ENCODE measurements around the gene KDM3A.
A peak's percentile ranks its signal among the peaks of the same experiment; 100 is the strongest.

Gene KDM3A

GRCh38 chr2:86433137-86433536 lies 8.0 kb upstream of the KDM3A start:
- no peak for DNase-seq

DNA sequence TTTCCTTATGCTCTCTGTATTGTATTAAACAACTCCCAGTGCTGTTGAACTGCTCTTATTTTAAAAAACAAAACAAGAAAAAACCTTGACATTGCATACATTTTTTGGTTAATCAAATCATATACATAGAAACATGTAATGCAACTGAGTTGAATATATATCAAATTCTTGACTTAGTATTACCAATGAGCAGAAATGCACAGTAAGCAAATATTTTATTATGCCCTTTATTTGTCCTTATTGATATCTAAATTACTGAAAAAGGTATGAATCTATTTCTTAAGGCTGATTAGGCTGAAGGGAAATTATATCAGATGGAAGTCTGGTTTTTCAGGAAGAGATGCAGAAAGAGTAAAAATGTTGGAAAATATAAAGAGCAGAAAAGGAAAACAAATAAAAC lies 6.9 kb upstream of the KDM3A start:
- no peak for DNase-seq

DNA sequence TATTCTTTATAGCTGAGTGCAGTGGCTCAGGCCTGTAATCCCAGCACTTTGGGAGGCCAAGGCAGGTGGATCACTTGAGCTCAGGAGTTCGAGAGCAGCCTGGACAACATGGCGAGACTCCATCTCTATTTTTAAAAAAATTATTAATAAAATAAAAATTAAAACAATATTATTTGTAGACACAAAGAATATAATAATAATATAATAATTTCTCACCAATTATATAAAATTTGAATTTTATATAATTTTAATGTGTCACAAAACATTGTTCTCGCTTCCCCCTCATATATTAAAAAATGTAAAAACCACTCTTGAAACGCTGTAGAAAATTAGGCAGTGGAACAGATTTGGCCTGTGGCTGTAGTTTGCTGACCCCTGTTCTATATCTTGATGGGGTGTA lies 5.6 kb upstream of the KDM3A start:
- DNase-seq: no peak

GRCh38 chr2:86436328-86436727 lies 4.8 kb upstream of the KDM3A start:
- DNase-seq: no peak

- DNase-seq: no peak
Measured at GRCh38 chr2:86439879-86440630, 1.1 kb upstream of the KDM3A start.

- peak in 1 of 2 experiments; percentile 28 for DNase-seq
Measured at GRCh38 chr2:86441392-86441881, 266 bp downstream of the KDM3A start.

DNA sequence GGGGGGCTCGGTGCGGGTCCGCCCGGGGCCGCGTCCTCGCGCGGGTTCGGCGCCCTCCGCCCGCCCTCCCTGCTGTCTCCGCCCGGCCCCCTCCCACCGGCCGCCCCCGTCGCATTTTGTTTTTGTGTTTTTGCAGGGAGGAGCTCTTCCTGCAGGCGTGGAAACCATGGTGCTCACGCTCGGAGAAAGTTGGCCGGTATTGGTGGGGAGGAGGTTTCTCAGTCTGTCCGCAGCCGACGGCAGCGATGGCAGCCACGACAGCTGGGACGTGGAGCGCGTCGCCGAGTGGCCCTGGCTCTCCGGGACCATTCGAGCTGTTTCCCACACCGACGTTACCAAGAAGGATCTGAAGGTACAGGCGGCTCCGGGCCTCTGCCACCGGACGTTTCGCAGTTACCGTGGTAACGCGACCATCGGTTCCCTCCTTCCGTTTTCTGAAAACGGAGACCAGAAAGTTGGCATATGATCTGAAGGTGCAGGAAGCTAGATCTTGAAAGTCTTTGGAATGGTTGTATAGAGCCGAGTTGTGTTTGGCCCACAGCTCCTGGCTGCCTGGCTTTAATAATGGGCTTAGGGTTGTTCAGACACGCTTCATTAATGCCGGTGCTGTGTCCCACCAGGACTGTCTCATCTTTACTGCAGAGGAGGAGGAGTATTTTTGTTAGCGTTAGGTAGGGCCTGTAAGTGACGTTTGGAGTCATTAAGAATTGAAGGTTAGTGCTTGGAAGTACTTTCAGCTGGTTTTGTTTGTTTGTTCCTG lies 891 bp downstream of the KDM3A start:
- peak in 1 of 2 experiments; percentile 40 for DNase-seq

- DNase-seq: peak; percentile 72 to 84
Measured at GRCh38 chr2:86442642-86443005, 1.5 kb downstream of the KDM3A start.

GRCh38 chr2:86443631-86444350 lies 2.6 kb downstream of the KDM3A start:
- DNase-seq: no peak

GRCh38 chr2:86445436-86445835 lies 4.3 kb downstream of the KDM3A start:
- DNase-seq: no peak

GRCh38 chr2:86446060-86446459 lies 4.9 kb downstream of the KDM3A start:
- DNase-seq: no peak

- peak; percentile 79 to 90 for DNase-seq
Measured at GRCh38 chr2:86453836-86454235, 12.7 kb downstream of the KDM3A start.

DNA sequence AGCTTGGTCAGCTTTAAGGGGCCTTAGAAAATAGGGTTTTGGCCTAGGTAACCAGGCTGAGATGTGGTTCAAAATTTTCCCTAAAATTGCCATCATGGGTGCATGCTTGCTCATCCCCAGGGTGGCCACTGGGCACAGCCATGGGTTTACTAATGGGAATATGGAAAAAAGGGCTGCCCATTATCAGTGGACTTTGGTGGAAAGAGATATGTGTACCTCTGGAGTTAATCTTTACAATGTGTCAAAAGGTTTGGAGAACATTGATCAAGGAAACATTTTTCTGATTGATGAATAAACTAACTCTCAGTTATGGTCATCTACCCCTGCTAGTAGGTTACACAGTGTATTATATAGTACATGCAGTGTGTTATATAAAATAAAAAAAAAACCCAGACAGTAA lies 13.1 kb downstream of the KDM3A start:
- no peak for DNase-seq

DNA sequence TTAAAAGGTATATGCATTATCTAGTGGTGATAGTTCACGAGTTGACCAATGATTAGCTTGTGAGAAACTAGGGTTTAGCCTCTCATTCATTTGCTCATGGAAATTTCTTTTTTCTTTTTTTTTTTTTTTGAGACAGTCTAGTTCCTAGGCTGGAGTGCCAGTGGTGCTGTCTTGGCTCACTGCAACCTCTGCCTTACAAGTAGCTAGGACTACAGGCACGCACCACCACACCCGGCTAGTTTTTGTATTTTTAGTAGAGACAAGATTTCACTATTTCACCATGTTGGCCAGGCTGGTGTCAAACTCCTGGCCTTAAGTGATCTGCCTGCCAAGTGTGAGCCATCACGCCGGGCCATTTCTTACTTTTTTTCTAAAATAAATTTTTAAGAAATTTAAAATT lies 14.0 kb downstream of the KDM3A start:
- no peak for DNase-seq

DNA sequence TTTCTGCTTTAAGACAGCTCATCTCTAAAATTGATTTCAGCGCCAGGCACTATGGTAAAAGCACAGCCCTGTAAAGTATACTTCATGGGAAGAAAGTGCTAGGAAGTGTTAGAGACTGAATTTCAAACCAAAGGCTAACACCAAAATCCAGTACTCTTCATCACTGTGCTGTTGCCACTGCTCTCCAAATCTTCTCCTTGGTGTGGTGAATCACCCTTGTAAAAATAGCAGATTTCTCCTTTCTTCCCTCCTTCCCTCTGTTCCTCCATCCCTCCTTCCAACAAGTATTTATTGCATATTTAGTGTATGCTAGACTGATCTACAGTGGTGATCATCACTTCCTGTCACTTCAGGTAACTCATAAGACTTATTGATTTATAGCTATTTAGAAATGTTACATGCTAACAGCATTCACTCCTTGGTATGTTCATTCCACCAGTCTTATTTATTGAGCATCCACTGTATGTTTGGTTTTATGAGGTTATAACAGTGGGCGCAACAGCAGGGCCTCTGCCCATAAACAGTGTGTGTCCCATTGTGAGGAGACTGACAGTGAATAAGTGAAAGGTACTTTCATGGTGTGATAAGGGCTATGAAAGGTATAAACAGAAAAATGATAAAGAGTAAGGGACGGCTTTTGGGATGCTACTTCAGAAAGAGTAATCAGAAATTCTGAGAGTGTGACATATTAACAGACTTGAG lies 20.0 kb downstream of the KDM3A start:
- no peak for DNase-seq

DNA sequence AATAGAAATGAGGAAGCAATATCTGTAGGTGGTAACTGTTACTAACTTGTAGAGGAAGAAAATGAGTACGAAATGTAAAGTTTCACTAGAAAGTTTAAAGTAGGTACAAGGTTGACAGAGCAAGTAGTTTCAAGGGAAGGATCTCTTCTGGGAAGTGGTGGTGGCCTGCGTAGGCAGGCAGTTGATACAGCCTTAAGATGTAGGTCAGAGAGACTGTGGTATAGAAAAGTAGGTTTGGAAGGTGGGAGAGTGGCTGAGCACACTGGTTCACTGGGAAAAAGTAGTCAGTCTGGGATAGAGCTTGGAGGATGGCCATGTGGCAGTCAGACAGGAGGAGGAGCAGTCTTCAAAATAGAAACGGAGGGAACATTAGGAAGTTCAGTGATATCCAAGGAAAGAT lies 23.5 kb downstream of the KDM3A start:
- DNase-seq: no peak

- no peak for DNase-seq
Measured at GRCh38 chr2:86466306-86466705, 25.1 kb downstream of the KDM3A start.

- no peak for DNase-seq
Measured at GRCh38 chr2:86468162-86469033, 27.2 kb downstream of the KDM3A start.

DNA sequence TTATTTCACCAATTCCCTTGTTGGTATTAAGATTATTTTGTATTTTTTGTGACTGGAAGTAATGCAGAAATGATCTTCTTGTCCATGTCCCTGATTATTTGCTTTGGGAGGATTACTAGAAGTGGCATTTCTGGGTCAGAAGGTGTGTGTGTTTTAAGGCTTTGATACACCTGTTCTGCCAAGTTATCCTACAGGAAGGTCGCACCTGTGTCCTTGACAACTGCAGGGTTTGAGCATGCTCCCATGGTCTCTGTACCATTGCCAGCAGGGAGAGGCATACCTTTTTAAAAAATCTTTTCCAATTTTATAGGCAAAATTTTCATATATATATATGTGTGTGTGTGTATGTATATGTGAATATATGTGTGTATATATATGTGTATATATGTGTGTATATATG lies 29.7 kb downstream of the KDM3A start:
- DNase-seq: no peak

- DNase-seq: no peak
Measured at GRCh38 chr2:86471637-86472036, 30.5 kb downstream of the KDM3A start.

DNA sequence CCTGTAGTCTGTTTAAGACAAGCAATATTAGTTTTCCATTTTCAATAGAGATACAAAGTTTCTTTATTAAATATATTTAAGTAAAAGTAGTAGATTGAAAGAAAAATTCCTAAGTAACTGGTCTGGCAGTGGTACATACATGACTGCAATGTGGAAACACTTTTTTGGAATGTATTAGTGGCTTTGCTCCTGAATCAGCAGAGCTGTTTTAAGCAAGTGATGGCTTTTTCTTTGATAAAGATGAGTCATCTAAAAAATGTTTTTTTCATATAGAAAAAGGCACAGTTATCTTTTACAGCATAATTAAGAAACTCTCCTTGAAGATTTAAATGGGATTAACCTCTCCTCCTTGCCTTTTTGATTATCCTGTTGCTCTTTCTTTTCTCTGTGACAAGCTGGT lies 34.9 kb downstream of the KDM3A start:
- no peak for DNase-seq

DNA sequence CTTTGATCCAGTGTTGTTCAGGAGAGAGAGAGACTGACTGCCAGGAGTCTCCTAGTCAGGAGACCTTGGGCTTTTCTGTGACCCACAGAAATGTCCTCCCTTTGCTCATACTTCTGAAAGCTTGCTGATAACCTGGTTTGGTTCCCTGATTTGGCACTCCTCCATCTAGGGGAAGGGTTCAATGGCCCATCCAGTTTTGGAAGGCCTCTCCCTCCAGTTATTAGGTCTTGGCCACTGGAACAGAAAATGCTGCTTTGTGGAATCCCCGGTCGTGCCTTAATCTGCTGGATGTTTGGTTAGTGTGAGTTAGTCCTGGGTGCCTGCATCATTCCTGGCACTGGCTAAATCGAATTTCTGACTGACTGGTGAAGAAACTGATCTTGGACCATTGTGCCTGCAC lies 35.7 kb downstream of the KDM3A start:
- DNase-seq: no peak

Data from NCI-H446 (cell line).